LHCN-M2 (cell line): ENCODE measurements around the gene MBD6. TPM values are rescaled to one million over a fixed set of nuclear protein-coding genes. Genes with fewer than 3 reads are reported as not detected.
"Not testable (repeated sequence)": the region's sequence is repeated elsewhere in the genome, so short reads cannot be mapped to it uniquely, and the experiment has no call there.

Source experiments
- DNase-seq: peaks from one replicate; pipeline ENCODE4 v3.0.0-alpha.2; 2012; ENCODE audit warnings: low read depth
- total RNA-seq: library from RNA; depleted of rRNA; stranded (reverse); fragments of >200 nt; gene quantifications from 2 replicates; pipeline ENCODE4 v1.2.3, GENCODE V29; 2014

The MBD6 gene
- total RNA-seq, 1 experiment from 2014 or later: 7.5 TPM

GRCh38 chr12:57488402-57489156, 34.0 kb upstream of the MBD6 start:
- DNase-seq: peak; percentile 31

- DNase-seq: no peak
Observed at GRCh38 chr12:57489157-57489641, 33.4 kb upstream of the MBD6 start.

GRCh38 chr12:57490126-57490525, 32.5 kb upstream of the MBD6 start:
- DNase-seq: no peak

- no peak for DNase-seq
Observed at GRCh38 chr12:57491393-57492280, 31.0 kb upstream of the MBD6 start.

GRCh38 chr12:57495051-57495701, 27.4 kb upstream of the MBD6 start:
- DNase-seq: not testable (repeated sequence)

- no peak for DNase-seq
Observed at GRCh38 chr12:57496822-57497221, 25.8 kb upstream of the MBD6 start.

- no peak for DNase-seq
Observed at GRCh38 chr12:57497223-57498131, 25.1 kb upstream of the MBD6 start.

- DNase-seq: no peak
Observed at GRCh38 chr12:57498132-57498502, 24.5 kb upstream of the MBD6 start.

- DNase-seq: no peak
Observed at GRCh38 chr12:57498571-57498970, 24.1 kb upstream of the MBD6 start.

- DNase-seq: no peak
Observed at GRCh38 chr12:57500213-57500612, 22.4 kb upstream of the MBD6 start.

GRCh38 chr12:57502311-57502969, 20.2 kb upstream of the MBD6 start:
- not testable (repeated sequence) for DNase-seq

GRCh38 chr12:57506541-57506940, 16.1 kb upstream of the MBD6 start:
- DNase-seq: not testable (repeated sequence)

GRCh38 chr12:57507796-57508195, 14.8 kb upstream of the MBD6 start:
- DNase-seq: not testable (repeated sequence)

GRCh38 chr12:57511161-57511560, 11.5 kb upstream of the MBD6 start:
- DNase-seq: no peak

GRCh38 chr12:57511588-57512325, 10.9 kb upstream of the MBD6 start:
- DNase-seq: no peak

- DNase-seq: no peak
Observed at GRCh38 chr12:57512665-57513064, 10.0 kb upstream of the MBD6 start.

- DNase-seq: no peak
Observed at GRCh38 chr12:57513266-57513665, 9.4 kb upstream of the MBD6 start.

GRCh38 chr12:57513677-57514076, 8.9 kb upstream of the MBD6 start:
- DNase-seq: not testable (repeated sequence)

- not testable (repeated sequence) for DNase-seq
Observed at GRCh38 chr12:57514246-57514645, 8.4 kb upstream of the MBD6 start.
